Suprapubic skin (tissue), 4 donors: Measurements from ENCODE around the gene SMPD1.

Source experiments
- EP300 ChIP-seq: sonication (generic); formaldehyde crosslinking; IDR thresholded peaks from one replicate; pipeline ENCODE4 v1.6.1; 2017; ENCODE audit warnings: antibody characterized with exemption
- POLR2AphosphoS5 ChIP-seq, 3 donors: sonication (generic); formaldehyde crosslinking; IDR thresholded peaks; one replicate each; pipeline ENCODE4 v1.6.1; 2017; ENCODE audit warnings: antibody characterized with exemption in 3 of 3

DNA sequence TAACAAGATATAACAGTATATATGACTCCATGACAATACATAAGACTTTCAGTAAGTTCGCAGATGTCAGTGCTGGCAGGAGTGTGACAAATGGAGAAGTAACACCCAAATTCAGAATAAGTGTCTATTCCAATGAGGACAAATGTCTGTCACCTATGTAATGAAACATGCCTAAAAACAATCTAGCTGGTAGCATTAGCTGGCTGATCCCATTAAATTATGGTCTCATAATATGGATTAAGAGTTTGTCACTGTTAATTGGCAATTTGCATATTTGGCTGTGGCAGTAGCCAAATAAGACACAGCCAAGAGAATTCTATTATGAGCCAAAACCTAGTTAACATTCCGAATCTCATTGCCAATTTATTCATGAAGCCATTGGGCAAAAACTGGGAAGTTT is 39.8 kb upstream of the SMPD1 start:
- TF ChIP-seq POLR2AphosphoS5 (IDR thresholded peaks at IDR 0.05) = no peak
- no peak for TF ChIP-seq EP300
